Esophagus muscularis mucosa (tissue), 3 donors: ENCODE data around the gene CCL8.

ENCODE experiments used
- POLR2A ChIP-seq: fragments of 450-650 bp; IDR thresholded peaks from one replicate; pipeline ENCODE4 v1.6.1; 2017; ENCODE audit warnings: antibody characterized with exemption, moderate library complexity, mild to moderate bottlenecking, low read depth
- TF ChIP-seq, protein P1 (sequence below), 3 experiments: fragments of 200-600 bp in 2 of 3; fragments of 450-650 bp in 1 of 3; sonication (generic) in 2 of 3; IDR thresholded peaks; one replicate each; pipeline ENCODE4 v1.5.1; 2017 to 2019; ENCODE audit warnings: antibody characterized with exemption in 3 of 3, mild to moderate bottlenecking in 2 of 3, moderate library complexity in 1 of 3

DNA sequence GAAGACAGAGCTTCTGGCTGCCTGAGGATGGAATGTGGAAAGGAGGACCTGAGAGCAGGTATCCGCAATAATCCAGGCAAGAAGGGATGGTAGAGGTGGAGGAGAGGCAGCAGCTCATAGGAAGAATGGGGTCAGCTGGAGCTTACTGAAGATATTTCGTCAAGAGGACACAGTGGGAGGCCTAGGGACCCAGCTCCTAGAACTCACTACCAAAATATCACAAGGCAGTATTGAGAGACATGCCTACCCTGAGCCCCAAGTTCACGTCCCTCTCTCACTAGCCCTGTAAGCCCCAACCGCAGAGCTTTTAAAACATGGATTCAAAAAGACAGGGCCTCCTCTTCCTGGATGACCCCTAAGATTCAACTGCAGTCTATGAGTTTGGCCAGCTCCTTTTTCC, 14.2 kb upstream of the CCL8 start:
- TF ChIP-seq, protein P1, sequence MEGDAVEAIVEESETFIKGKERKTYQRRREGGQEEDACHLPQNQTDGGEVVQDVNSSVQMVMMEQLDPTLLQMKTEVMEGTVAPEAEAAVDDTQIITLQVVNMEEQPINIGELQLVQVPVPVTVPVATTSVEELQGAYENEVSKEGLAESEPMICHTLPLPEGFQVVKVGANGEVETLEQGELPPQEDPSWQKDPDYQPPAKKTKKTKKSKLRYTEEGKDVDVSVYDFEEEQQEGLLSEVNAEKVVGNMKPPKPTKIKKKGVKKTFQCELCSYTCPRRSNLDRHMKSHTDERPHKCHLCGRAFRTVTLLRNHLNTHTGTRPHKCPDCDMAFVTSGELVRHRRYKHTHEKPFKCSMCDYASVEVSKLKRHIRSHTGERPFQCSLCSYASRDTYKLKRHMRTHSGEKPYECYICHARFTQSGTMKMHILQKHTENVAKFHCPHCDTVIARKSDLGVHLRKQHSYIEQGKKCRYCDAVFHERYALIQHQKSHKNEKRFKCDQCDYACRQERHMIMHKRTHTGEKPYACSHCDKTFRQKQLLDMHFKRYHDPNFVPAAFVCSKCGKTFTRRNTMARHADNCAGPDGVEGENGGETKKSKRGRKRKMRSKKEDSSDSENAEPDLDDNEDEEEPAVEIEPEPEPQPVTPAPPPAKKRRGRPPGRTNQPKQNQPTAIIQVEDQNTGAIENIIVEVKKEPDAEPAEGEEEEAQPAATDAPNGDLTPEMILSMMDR (IDR thresholded peaks at IDR 0.05) = no peak
- no peak for TF ChIP-seq POLR2A
